Measurements from ENCODE around the gene SLC6A18.
"Not testable (repeated sequence)": the region's sequence is repeated elsewhere in the genome, so short reads cannot be mapped to it uniquely, and the experiment has no call there.

The SLC6A18 gene

DNA sequence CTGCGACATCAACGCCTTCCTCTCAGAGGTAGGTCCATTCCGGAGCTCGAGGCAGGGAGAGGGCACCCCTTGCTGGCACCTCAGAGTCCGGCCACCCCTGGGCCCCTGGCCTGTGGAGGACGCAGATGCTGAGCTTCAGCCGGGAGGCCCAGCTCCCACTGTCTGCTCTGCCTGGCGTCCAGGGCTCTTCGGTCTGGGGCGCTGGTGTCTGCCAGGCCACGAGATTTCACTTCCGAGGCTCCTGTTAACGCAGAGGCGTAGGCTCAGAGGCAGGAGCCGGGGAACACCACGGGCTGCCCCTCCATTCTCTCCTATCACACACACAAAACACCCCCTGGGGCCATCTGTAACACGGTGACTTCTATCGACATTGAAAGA is 8.3 kb upstream of the SLC6A18 start:
- DNase-seq, result no peak

DNA sequence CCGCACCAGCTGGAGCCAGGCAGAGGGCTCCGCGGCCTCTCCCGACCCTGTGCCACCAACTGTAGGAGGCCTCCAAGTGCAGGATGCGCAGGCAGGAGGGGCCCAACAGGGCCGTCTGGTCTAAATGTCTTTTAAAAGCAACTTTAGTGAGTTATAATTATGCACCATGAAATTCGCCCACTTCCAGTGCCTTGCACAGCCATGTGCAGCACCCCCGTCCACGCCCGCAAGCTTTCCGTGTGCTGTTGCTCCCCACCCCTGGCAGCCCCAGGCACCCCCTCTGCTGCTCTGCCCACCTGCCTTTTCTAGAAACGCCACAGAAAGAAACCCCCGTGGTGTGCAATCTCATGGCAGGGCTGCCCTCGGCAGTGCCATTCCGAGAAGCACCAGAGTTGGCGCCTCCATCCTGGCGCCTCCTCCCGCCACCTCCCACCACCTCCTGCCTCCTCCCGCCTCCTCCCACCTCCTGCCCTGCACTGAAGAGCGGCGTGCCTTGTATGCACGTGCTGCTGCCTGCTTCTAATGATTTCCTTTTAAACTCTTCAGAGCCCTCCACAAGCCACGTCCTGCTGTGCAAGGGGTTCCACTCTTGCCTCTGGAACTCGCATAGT is 7.5 kb upstream of the SLC6A18 start:
- DNase-seq, result no peak

DNA sequence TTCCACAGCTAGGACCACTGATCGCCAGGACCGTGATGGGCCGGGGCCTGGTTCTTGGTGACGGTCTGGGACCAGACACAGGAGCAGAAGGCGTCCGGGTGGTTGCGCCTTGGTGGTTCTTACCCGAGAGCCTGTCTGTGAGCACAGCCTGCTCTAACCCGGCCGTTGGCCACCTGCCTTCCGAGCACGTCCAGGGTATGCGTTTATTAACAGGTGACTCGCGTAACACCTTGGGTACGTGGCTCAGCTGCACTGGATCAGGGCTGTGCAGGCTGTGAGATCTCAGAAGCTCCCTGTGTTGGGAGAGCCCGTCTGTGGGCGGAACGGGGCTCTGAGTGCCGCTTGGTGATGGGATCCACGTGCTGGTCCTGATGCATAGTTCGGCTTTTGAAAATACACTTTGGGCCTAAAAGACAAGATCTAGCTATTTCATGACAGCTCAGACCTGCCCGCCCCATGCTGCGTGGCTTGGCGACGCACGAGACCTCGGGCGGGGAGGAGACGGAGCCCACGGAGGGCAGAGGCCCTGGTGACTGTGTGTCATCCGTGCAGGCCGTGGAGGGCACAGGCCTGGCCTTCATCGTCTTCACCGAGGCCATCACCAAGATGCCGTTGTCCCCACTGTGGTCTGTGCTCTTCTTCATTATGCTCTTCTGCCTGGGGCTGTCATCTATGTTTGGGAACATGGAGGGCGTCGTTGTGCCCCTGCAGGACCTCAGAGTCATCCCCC is 6.7 kb upstream of the SLC6A18 start:
- no peak for DNase-seq

DNA sequence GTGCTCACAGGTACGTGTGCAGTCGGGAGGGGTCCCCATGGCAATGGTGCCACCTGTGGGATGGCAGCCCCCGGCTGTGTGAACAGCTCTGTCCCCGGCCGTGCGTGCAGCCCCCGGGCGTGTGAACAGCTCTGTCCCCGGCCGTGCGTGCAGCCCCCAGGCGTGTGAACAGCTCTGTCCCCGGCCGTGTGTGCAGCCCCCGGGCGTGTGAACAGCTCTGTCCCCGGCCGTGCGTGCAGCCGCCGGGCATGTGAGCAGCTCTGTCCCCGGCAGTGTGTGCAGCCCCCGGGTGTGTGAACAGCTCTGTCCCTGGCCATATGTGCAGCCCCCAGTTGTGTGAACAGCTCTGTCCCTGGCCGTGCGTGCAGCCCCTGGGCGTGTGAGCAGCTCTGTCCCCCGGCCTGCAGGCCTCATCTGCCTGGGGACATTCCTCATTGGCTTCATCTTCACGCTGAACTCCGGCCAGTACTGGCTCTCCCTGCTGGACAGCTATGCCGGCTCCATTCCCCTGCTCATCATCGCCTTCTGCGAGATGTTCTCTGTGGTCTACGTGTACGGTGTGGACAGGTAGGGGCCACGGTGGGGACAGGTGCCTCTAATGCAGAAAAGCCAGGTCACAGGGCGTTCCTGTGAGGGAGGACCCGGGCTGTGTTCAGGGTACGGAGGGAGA is 5.9 kb upstream of the SLC6A18 start:
- DNase-seq, result no peak

DNA sequence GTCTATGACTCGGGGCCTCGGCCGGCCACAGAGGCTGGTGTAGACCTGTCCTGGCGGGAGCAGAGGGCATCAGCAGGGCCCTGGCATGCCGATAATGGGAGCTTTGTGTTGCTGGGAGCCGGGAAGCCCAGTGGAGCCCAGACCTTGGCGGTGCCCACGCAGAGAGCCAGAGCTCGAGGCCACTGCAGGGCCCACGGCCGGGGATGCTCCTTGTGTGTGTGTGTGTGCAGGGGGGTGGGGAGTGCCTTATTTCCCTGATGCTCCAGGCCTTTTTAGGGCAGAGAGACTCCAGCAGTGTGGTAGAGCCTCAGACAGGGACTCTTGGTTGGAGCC is 5.4 kb upstream of the SLC6A18 start:
- no peak for DNase-seq

DNA sequence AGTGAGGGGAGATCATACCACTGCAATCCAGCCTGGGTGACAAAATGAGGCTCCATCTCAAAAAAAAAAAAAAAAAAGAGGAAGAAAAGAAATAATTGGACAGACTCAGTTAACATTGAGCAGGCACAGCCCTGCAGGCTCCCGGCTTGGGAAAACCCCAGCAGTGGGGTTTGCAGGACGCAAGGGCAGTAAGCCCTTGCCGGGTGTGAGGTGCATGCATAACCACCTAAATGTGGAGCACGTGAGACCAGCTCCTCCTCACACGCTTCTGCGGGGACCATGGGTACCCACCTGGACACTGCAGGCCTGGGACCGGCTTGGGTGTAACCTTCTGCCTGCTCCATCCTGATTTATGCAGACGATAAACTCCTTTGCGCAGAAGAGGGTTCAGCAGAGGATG is 4.8 kb upstream of the SLC6A18 start:
- no peak for DNase-seq

DNA sequence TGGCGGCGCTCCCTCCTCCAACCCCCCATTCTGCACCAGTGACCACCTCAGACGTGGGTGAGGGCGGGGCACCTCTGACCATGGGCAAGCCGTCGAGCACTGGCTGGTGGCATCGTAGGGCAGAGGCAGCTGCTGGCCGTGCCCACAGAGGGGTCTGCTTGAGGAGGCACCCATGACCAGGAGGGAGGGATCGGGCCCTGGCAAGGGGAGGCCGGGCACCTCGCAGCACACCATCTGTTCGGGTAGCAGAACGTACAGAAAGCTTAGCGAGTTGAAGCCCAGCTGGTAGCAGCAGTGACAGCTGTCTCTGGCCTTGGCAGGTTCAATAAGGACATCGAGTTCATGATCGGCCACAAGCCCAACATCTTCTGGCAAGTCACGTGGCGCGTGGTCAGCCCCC is 4.3 kb upstream of the SLC6A18 start:
- DNase-seq, result no peak

DNA sequence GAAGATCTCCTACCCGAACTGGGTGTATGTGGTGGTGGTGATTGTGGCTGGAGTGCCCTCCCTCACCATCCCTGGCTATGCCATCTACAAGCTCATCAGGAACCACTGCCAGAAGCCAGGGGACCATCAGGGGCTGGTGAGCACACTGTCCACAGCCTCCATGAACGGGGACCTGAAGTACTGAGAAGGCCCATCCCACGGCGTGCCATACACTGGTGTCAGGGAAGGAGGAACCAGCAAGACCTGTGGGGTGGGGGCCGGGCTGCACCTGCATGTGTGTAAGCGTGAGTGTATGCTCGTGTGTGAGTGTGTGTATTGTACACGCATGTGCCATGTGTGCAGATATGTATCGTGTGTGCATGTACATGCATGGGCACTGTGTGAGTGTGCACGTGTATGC is 3.5 kb upstream of the SLC6A18 start:
- DNase-seq, result no peak

DNA sequence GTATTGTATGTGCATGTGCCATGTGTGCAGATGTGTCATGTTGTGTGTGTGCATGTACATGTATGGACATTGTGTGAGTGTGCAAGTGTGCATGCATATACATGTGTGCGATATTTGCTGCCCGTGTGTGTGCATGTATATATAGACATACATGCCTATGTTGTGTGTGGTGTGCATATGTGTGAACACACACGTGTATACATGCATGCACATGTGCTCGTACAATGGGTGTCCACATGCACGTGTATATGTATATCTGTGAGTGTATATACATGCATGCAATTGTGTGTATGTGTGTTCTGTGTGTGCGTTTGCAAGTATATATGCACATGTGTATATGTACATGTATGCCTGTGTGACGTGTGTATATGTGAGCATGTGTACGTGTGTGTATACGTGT is 3.0 kb upstream of the SLC6A18 start:
- DNase-seq, result no peak

DNA sequence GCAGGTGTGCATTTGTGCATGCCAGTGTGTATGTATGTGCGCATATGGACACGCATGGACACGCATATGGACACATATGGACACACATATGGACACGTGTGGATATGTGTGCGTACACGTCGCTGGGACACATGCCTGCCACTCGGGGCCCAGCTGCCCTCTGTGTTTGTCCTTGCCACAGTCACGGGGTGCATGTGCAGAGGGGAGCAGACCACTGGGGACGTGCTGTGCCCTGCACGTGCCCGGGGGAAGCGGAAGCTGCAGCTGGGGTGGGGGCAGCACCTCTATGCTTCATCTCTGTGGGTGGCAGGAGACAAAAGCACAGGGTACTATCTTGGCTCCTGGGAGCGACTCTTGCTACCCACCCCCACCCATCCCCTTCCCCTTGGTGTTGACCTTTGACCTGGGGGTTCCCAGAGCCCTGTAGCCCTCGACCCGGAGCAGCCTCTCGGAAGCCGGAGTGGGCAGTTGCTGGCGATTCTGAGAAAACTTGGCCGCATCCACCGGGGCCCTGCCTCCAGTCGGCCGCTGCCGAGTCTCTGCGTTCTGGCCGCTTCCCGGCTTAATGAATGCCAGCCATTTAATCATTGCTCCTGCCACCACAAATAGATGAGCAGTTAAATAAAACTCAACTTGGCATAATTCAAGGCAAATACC is 2.4 kb upstream of the SLC6A18 start:
- DNase-seq, result no peak

DNA sequence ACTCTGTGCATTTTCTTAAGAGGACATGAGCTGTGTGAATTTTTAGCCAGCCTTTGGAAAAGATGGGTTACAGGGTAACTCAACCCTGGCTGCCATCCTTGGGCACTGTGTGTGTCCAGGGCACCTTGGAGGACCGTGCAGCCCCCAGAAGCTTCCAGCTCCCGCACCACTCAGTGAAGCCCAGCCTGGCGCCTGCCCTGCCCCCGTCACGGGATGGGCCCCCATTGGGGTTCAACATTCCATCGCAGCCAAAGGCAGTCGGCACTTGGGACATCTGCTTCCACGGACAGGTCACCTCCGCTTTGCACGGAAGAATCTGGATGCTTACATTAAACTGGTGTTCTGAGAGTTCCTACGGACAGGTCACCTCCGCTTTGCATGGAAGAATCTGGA is 1.9 kb upstream of the SLC6A18 start:
- DNase-seq, result no peak

DNA sequence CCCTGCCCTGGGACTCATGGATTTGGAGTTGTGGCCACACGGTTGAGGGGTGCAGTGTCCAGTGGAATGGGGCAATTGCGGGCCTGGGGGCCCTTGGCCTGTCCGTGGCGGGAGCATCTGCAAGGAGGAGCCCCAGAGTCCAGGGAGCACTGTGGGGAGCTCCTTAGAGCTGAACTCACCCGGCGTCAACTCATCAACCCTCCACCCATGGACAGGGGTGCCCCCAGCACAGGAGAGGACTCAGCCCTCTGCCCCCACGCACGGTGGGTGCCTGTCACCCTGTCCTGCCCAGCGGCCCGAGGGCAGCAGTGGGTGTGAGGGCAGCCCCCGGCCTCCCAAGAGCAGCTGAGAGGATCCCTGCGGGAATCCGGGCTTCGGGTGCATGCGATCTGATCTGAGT is 550 bp upstream of the SLC6A18 start:
- no peak for DNase-seq

DNA sequence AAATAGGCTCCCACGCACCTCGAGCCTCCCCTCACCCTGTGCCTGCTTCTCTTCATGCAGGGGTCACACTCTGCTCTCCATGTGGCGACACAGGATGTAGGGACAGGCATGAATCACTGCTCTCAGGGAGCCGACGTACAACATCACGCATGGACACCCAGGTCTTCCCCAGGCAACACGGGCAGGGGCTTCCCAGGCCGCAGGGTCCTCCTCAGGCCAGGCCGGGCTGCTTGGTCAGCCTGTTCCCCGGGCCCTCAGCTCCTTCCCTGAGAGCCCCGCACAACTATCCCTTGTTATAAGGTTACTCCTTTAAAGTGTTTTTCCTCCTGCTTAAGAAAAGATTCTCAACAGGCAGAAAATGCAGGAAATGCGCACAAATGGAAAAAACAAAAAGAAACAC is 1.1 kb downstream of the SLC6A18 start:
- DNase-seq, result no peak

DNA sequence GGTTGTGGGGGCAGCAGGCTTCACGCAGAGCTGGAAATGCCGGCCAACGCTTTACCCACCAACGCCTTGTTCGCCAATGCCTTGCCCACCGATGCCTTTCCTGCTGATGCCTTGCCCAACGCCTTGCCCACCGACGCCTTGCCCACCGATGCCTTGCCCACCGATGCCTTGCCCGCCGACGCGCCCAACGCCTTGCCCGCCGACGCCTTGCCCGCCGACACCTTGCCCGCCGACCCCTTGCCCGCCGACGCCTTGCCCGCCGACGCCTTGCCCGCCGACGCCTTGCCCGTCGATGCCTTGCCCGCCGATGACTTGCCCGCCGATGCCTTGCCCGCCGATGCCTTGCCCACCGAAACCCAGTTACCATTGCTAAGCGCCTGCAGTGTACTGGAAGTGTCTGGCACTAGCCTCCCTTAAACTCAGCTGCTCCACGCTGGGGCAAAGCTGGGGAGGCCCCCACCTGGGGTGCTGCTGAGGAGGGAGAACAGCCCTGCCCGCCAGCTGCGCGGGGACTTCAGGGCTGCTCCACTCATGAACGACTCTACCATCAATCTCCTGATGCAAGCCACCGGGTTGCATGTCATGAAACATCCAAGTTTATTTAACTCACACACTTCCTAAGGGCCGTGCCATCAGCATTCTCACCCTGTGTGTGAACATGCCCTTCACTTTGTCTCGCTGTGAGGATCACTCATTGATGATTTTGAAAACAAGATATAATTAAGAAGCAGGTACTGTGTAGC is 1.8 kb downstream of the SLC6A18 start:
- no peak for DNase-seq

DNA sequence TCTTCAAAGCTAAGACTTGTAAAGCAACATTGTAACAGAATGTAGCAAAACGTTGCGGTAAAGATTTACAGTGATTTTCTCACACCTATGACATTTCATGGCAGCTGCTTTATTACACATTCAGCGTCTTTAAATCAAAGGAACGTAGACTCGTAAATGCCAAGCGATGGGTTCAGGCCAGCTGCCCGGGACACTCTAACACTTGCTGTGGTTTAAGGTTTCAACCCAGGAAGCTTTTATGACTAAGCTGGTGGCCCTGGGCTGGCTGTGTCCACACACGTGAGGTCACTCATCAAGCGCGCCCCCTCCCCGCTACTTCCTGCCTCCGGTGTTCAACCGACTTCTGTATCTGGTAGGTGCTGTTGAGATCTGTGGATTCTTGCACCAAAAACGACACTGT is 2.5 kb downstream of the SLC6A18 start:
- no peak for DNase-seq

DNA sequence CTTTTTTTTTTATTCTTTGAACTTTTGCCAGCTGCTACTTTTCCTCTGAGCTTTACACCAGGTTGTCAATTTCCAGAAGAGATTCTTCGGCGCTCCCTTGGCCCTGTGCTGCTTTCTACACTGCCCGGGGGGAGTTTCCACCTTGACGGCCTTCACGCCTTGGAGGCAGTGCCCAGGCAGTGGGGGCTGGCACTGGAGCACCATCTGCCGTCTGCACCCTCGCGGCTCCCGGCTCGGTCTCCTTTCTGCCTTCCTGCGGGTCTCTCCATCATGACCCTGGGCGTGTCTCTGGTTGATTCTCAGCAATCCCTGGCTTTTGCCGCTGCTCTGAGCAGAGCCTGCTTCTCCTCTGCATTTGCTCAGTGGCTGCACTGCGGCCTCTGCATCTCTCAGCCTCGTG is 2.9 kb downstream of the SLC6A18 start:
- no peak for DNase-seq

DNA sequence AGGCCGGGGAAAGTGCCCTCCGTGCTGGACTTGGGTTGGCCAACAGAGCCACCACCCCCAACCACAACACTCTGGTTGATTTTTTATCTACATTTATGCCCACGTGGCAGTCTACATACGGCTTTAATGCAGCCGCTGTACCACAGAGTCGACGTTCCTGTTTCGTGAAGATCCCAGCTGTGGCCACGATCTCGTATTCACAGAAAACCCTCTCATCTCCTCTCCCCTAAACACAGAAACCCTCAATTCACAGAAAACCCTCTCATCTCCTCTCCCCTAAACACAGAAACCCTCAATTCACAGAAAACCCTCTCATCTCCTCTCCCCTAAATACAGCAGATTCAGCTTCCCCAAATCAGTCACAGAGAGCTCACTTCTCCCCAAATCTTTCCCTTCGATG is 3.8 kb downstream of the SLC6A18 start:
- not testable (repeated sequence) for DNase-seq

DNA sequence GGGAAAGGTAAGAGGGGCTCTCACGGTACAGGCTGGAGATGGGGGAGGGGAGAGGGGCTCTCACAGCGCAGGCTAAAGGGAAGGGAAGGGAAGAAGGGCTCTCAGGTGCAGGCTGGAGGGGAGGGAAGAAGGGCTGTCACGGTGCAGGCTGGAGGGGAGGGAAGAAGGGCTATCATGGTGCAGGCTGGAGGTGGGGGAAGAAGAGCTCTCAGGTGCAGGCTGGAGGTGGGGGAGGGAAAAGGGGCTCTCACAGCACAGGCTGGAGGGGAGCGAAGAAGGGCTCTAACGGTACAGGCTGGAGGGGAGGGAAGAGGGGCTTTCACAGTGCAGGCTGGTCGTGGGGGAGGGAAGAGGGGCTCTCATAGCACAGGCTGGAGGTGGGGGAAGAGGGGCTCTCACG is 4.6 kb downstream of the SLC6A18 start:
- no peak for DNase-seq

DNA sequence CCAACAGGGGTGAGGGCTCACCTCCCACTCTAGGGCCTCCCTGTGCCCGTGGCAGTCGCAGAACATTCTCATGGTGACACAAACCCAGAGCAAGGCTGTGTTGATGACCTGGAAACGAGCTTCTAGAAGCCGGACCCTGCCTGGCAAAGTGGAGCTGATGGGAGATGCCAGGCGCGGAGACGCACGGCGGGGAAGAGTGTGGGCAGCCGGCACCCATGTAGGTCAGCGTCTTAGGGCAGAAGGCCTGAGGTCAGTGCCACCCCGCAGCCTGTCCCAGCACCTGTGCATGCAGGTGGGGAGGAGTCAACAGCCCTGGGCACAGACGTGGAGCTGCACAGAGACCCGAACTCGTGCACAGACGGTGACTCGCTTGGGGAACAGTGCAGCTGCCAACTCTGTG is 5.4 kb downstream of the SLC6A18 start:
- no peak for DNase-seq

DNA sequence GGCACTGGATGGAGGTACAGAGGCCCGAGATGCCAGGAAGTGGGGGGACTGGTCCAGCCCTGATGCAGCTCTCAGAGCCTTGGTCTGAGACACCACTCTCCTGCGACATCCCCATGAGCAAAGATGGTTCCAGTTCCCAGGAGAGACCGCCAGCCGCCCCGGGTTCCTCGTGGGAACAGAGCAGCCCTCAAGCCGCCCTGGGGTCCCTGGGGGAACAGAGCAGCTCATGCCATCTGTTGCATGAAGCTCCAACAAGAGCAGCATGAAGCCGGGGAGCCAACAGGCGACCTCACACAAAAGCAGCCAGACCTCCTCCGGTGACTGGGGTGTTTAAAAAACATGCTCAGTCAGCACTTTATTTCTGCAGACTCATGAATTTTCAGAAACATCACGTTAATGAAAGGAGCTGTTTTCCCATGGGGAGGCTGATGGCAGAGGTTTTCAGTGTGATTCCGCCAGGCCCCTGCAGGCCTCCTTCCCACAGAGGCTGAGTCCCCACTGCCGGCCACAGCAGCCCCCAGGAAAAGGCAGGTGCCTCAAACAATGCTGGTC is 6.2 kb downstream of the SLC6A18 start:
- no peak for DNase-seq

DNA sequence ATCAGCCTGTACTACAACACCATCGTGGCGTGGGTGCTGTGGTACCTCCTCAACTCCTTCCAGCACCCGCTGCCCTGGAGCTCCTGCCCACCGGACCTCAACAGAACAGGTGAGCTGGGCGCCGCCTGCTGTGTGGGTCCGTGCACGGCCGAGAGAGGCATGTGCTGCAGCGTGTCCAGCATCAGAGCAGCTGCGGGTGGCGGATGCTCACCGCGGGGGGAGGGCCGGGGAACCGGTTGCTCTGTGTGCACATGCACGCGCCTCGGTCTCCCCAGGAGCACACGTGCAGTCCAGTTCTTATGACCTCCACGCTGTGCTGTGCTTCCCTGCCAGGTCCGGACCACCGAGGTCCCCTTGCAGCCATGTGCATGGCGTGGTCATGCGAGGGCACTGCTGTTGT is 7.6 kb downstream of the SLC6A18 start:
- no peak for DNase-seq

DNA sequence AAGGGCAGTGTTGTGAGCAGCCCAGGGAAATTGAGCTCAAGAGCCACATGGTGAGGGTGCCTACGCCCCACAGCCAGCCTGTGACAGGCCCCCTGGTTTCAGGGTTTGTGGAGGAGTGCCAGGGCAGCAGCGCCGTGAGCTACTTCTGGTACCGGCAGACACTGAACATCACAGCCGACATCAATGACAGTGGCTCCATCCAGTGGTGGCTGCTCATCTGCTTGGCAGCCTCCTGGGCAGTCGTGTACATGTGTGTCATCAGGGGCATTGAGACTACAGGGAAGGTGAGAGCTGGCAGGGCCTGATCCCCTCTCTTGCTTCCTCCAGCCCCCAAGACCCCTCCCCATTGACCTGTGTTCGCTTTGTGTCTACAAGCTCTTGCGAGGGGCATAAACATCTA is 10.2 kb downstream of the SLC6A18 start:
- no peak for DNase-seq

DNA sequence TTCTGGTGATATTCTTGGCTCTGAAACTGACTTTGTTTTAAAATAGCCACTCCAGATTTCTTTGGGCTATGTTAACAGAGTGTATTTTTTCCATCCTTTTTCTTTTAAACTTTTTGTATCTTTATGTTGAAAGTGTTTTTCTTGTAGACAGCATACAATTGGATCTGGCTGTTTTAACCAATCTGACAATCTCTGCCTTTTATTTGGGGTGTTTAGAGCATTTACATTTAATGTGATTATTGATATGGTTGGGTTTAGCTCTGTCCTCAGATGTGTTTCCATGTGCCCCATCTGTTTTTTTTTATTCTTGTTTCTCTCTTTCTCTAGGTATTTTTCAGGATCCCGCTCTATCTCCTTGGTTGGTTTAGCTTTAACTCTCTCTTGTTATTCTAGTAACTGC is 10.7 kb downstream of the SLC6A18 start:
- no peak for DNase-seq
